GM21529 (cell line): ENCODE measurements around the gene SQSTM1.

ENCODE experiments used
- ATAC-seq: cut with Tn5 transposase; IDR thresholded peaks from one replicate; pipeline ENCODE4 v1.9.1; 2021; ENCODE audit not compliant: unreplicated experiment

The SQSTM1 gene

GRCh38 chr5:179872055-179872827 lies 51.5 kb downstream of the SQSTM1 start:
- no peak for ATAC-seq

- no peak for ATAC-seq
Observed at GRCh38 chr5:179872828-179873575, 52.3 kb downstream of the SQSTM1 start.

- ATAC-seq = no peak
Observed at GRCh38 chr5:179873588-179874110, 52.9 kb downstream of the SQSTM1 start.

GRCh38 chr5:179874136-179874535 lies 53.4 kb downstream of the SQSTM1 start:
- ATAC-seq = no peak

GRCh38 chr5:179874536-179875292 lies 54.0 kb downstream of the SQSTM1 start:
- no peak for ATAC-seq

- ATAC-seq = no peak
Observed at GRCh38 chr5:179875741-179876609, 55.3 kb downstream of the SQSTM1 start.

- no peak for ATAC-seq
Observed at GRCh38 chr5:179876610-179876952, 55.9 kb downstream of the SQSTM1 start.

- ATAC-seq = no peak
Observed at GRCh38 chr5:179878222-179879002, 57.7 kb downstream of the SQSTM1 start.

- no peak for ATAC-seq
Observed at GRCh38 chr5:179879003-179879689, 58.4 kb downstream of the SQSTM1 start.

- ATAC-seq = no peak
Observed at GRCh38 chr5:179879690-179880010, 58.9 kb downstream of the SQSTM1 start.

- no peak for ATAC-seq
Observed at GRCh38 chr5:179880066-179880650, 59.5 kb downstream of the SQSTM1 start.

- ATAC-seq = no peak
Observed at GRCh38 chr5:179880848-179881590, 60.3 kb downstream of the SQSTM1 start.

- ATAC-seq = no peak
Observed at GRCh38 chr5:179882338-179882737, 61.6 kb downstream of the SQSTM1 start.

- no peak for ATAC-seq
Observed at GRCh38 chr5:179883163-179883562, 62.5 kb downstream of the SQSTM1 start.

- no peak for ATAC-seq
Observed at GRCh38 chr5:179885491-179886090, 64.9 kb downstream of the SQSTM1 start.

GRCh38 chr5:179886190-179886911 lies 65.6 kb downstream of the SQSTM1 start:
- no peak for ATAC-seq

- no peak for ATAC-seq
Observed at GRCh38 chr5:179887095-179887494, 66.4 kb downstream of the SQSTM1 start.
